GM12873 (cell line): Measurements from ENCODE around the gene TMEM255B.

ENCODE experiments used
- TF ChIP-seq, protein P1 (sequence below): IDR thresholded peaks from 2 replicates; pipeline ENCODE4 v1.5.1; 2012; ENCODE audit warnings: low read depth, mild to moderate bottlenecking, moderate library complexity, low read length, control low read depth; ENCODE audit not compliant: insufficient read depth; ENCODE audit errors: missing control alignments

Gene TMEM255B

DNA sequence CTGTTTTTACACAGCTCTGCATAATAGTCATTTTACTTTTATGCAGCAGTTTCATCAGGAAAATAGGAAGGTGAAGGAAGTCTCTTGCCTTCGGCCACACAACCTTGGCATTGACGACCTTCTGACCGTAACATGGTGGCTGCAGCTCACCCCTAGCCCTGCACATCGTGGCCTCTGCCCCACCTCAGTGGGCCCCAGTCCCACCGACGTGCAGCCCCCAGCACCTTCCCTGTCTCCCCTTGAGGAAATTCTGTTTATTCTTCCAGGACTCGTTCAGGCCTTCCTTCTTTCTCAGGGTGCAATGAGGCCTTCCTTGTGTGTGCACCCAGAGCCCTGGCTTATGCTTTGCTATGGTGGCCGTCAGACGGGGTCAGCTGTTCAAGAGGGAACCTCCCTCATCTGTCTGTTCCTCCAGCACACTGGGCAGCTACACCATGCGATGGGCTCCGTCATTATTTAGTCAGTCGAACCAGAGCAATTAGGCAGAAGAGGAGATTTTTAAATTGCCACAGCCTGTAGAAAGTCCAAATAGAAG lies 33.3 kb downstream of the TMEM255B start:
- TF ChIP-seq, protein P1, sequence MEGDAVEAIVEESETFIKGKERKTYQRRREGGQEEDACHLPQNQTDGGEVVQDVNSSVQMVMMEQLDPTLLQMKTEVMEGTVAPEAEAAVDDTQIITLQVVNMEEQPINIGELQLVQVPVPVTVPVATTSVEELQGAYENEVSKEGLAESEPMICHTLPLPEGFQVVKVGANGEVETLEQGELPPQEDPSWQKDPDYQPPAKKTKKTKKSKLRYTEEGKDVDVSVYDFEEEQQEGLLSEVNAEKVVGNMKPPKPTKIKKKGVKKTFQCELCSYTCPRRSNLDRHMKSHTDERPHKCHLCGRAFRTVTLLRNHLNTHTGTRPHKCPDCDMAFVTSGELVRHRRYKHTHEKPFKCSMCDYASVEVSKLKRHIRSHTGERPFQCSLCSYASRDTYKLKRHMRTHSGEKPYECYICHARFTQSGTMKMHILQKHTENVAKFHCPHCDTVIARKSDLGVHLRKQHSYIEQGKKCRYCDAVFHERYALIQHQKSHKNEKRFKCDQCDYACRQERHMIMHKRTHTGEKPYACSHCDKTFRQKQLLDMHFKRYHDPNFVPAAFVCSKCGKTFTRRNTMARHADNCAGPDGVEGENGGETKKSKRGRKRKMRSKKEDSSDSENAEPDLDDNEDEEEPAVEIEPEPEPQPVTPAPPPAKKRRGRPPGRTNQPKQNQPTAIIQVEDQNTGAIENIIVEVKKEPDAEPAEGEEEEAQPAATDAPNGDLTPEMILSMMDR = no peak

GRCh38 chr13:113792886-113793717 lies 34.1 kb downstream of the TMEM255B start:
- TF ChIP-seq, protein P1 = no peak

- TF ChIP-seq, protein P1 = no peak
Observed at GRCh38 chr13:113793718-113794085, 34.7 kb downstream of the TMEM255B start.

GRCh38 chr13:113794086-113794485 lies 35.1 kb downstream of the TMEM255B start:
- TF ChIP-seq, protein P1 = no peak

GRCh38 chr13:113794764-113795173 lies 35.7 kb downstream of the TMEM255B start:
- TF ChIP-seq, protein P1 = no peak

- TF ChIP-seq, protein P1 = no peak
Observed at GRCh38 chr13:113796211-113796963, 37.4 kb downstream of the TMEM255B start.
